Uterus (tissue), 2 donors: ENCODE data around the gene HDAC2.

Source experiments
- CTCF ChIP-seq, 4 experiments: fragments of 200-600 bp in 2 of 4; fragments of 450-650 bp in 2 of 4; sonication (generic) in 2 of 4; IDR thresholded peaks; one replicate each; pipeline ENCODE4 v1.5.1; 2016 to 2019; ENCODE audit warnings: antibody characterized with exemption in 4 of 4, mild to moderate bottlenecking in 2 of 4, moderate library complexity in 1 of 4
- POLR2A ChIP-seq, 2 donors: fragments of 450-650 bp; IDR thresholded peaks; one replicate each; pipeline ENCODE4 v1.6.1; 2016; ENCODE audit warnings: antibody characterized with exemption in 2 of 2, mild to moderate bottlenecking in 1 of 2, moderate library complexity in 1 of 2

- TF ChIP-seq CTCF (IDR thresholded peaks at IDR 0.05) = no peak
- TF ChIP-seq POLR2A (IDR thresholded peaks at IDR 0.05) = no peak
Measured at GRCh38 chr6:113920663-113921267, 50.2 kb downstream of the HDAC2 start.
